ENCODE results near the gene CNTN4.

Gene CNTN4

GRCh38 chr3:2623436-2623835, 524.8 kb downstream of the CNTN4 start:
- DNase-seq = no peak

DNA sequence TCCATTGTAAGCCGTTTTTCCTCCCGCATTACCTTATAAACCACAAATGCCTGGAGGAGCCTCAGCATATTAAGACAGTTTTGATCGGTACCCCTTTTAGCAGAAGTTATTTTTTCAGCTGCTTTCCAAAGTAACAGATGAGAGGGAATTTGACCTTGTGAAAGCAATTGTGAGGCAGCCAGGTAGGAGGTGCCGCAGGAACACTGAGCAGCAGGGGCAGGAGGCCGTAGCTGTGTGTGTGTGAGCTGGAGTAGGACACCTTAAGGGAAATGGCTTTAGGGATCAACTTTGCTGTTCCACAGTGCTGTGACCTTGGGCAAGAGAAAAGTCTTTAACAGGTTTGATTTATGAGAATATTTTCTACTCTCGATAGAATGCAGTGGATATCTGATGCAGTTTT, 529.5 kb downstream of the CNTN4 start:
- no peak for DNase-seq

GRCh38 chr3:2635511-2635910, 536.8 kb downstream of the CNTN4 start:
- DNase-seq = no peak

DNA sequence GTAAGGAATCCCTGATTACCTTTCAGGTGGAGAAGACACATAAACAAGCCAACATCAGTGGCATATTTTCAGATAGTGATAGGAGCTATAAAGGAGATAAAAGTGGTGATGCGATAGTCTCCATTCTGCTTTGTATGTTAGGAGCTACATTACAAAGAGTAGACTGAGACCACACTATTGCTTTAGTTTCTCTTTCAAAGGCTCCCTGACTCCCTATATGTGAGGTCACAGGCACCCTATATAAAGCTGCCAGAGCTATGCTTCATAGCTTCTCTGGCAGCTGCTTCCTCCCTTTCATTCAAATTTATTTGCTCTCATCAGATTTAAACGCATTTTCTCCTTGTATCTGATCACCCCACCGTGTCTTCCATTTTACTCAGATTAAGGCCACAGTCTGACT, 544.9 kb downstream of the CNTN4 start:
- DNase-seq = no peak

DNA sequence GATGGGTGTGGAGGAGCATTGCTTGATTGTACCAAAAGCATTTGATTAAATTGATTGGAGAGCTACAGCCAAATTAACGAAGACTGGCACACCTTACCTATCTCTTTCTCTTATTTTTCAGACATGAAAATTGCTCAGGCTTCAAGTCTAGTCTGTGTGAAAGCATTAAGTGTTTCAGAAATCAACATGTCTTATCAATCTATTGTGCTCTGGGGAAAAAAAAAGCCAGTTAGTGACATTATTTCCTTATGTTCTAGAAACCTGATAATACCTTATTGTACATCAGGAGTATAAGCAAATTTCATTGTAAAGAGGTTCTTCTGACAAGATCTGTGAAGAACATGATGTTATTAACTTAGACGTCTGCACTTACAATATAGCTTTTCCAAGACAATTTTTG, 546.3 kb downstream of the CNTN4 start:
- DNase-seq = no peak

- DNase-seq = no peak
Measured at GRCh38 chr3:2650746-2651145, 552.1 kb downstream of the CNTN4 start.

GRCh38 chr3:2652386-2652785, 553.7 kb downstream of the CNTN4 start:
- no peak for DNase-seq

- DNase-seq = no peak
Measured at GRCh38 chr3:2653706-2654105, 555.0 kb downstream of the CNTN4 start.

GRCh38 chr3:2655229-2655701, 556.6 kb downstream of the CNTN4 start:
- DNase-seq = no peak

- DNase-seq = no peak
Measured at GRCh38 chr3:2656806-2657777, 558.4 kb downstream of the CNTN4 start.

DNA sequence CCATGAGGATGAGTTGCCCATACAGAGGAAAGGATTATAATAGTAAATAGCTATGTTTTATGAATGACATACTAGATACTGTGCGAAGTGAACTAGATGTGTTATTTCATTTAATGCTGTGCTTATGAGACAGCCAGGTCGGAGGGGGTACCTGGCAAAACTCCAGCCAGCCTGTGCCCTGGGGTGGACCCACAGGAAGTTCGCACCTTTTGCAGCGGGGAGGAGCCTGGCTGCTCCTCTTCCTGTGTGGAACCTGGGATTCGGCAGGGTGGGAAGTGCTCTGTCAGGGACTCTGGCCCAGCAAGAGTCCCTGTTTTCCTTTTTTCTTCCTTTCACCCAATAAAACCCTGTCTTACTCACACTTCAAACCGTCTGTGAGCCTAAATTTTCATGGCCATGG, 559.3 kb downstream of the CNTN4 start:
- DNase-seq = no peak

DNA sequence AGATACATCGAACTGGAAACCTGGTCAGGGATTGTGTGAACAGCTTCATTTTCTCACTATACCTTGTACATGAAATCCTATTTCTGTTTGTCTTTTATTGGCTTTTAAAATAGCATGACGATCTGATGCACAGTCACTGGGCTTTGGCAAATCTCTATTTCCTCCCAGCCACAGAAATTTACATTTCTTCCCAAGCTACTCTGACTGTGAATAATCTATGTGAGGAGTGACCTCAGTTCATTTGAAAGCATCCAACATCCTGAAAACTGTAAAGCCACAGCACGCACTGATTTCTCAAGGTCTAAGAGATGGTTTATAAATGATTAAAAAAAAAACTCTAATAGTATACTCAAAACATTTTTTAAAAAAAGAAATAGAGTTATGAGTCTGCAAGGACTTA, 561.2 kb downstream of the CNTN4 start:
- no peak for DNase-seq

GRCh38 chr3:2661078-2661477, 562.4 kb downstream of the CNTN4 start:
- no peak for DNase-seq

DNA sequence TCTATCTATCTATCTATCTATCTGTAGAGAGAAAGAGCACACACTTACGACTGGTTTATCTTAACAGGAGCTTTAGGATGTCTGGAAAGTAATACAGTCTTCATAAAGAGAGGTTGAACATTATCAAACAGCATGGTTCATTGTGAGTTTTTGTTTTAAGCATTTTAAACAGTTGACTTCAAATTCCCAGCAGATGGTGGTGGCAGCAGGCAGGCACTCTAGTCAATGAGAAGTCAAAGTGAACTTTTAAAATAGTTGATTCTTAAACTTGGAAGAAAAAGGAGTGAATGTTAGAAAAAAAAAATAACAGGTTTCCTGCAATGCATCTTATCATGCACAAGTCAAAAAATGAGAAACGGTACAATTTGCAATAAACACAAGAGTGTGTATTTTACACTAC, 578.8 kb downstream of the CNTN4 start:
- DNase-seq = no peak

DNA sequence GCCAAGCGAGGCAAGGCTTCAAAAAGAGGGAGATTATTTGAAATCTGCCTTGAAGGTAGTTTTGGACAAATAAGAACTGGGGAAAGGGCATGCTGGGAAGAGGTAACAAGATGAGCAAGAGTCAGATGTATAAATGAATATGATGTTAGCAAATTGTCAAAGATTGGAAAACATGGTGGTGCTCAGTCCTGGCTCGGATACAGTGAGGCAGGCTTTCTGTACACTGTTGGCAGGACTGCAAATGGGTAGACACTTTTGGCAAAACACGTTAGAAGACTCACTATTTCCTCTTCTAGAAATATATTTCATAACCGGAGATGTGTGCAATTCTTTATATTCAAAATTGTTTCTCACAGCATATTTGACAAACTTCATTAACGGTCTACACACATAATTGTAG, 581.6 kb downstream of the CNTN4 start:
- DNase-seq = no peak

GRCh38 chr3:2684046-2684445, 585.4 kb downstream of the CNTN4 start:
- no peak for DNase-seq

DNA sequence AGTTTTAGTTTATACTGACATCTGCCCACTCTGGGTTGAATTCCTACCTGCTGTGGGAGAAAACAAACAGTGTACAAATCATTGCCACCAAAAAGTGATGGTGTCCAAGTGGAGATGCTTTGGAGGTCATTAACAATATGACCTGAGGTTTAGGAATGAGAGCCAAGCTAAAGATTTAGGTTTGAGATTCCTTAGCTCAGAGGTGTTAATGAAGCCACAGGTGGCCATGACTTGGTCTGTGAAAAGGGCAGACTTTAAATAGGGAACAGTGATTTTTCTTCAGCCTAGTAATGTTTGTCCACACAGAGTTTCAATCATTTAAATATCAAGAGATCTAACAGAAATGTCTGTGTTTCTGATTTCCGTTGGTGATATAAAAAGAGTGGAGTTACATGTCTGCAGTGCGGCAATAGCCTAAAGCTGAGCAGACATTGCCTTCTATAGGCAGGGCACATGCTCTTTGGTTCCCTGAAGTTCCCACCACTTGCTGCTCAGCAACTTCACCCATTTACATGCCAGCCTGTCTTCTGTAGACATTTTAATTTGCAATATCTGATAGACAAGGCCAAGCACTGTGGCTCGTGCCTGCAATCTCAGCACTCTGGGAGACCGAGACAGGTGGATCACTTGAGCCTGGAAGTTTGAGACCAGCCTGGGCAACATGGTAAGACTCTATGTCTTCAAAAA, 588.3 kb downstream of the CNTN4 start:
- no peak for DNase-seq

DNA sequence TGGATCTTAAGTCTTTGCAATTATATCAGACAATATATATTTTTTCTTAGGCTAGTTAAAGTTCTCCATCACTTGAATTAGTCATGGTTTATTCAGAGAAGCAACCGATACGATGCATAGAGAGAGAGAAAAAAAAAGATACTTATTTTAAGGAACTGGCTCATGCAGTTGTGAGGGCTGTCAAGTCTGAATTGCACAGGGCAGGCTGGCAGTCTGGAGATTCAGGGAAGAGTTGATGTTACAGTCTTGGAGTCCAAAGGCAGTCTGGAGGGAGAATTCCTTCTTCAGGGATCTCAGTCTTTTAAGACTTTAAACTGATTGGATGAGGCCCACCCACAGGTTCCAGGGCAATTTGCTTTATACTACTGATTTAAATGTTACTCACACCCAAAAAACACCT, 598.9 kb downstream of the CNTN4 start:
- DNase-seq = no peak

GRCh38 chr3:2701471-2701870, 602.8 kb downstream of the CNTN4 start:
- no peak for DNase-seq

DNA sequence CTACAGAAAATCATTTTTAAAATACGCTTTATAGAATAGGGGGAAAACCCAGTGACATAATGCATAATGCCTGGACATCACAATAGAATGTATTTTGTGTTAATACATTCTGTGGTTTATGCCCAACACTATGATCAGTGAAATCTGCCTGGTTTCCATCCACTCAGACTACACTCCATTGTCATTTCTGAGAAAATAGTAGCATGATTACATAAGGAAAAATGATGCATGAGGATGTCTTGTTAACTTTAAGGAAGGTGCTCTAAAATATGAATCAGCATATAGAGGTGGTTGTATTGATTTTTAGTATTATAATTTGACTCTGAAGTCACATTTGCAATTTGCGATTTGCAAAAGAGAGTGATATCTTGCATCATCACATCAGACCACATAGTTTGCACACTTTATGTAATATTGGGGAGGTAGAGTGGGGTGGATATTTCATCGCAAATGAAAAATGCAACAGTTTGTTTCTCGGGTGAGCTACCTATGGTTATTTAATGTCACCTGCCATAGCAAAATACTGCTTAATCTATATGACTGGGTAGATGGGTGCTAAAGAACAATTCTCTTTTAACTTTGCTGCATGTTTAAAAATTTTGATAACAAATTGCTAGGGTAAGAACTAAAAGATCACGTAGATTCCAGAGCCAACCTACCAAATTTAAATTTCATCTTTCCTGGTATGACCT, 607.6 kb downstream of the CNTN4 start:
- no peak for DNase-seq

- no peak for DNase-seq
Measured at GRCh38 chr3:2706836-2707210, 608.2 kb downstream of the CNTN4 start.

DNA sequence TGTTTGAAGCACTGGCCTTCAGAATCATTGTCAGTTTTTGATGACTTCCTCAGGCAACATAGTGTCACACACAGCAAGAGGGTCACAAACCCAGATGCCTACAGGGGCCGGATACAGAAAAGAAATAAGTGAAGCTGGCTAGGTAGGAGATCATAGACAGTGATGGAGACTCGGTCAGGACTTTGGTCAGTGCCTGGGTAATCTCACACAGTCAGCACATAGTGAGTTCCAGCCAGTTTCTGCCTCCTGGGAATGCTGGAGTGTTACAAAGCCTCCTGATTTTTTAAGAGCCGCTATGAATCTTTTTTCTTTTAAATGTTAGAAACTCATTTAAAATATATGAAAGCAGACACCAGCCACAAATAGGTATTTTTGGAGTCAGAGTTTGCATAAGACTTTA, 612.4 kb downstream of the CNTN4 start:
- no peak for DNase-seq

GRCh38 chr3:2713923-2714322, 615.3 kb downstream of the CNTN4 start:
- no peak for DNase-seq

DNA sequence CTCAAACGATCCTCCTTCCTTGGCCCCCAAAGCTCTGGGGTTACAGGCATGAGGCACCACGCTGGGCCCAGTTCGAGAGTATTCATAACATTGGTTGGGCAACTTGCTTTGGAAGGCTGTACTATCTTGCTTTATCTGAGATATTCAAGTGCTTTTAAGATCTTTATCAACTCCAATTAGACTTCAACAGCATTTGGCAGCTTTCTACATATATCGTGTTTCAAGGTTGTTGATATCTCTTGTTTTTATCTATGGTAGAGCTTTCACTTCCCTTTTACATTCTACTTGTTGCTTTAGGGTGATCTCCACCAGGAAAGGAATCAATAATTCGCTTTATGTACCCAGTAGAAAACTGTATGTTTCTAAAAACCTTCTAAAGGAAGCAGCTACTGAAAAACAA, 616.2 kb downstream of the CNTN4 start:
- no peak for DNase-seq
